Lower leg skin (tissue), 3 donors: Measurements from ENCODE around the gene CFAP119.

Experiments used
- POLR2A ChIP-seq, 2 donors: fragments of 450-650 bp; IDR thresholded peaks; one replicate each; pipeline ENCODE4 v1.6.1; 2016 to 2017; ENCODE audit warnings: antibody characterized with exemption in 2 of 2, mild to moderate bottlenecking in 1 of 2, moderate library complexity in 1 of 2
- TF ChIP-seq, protein P1 (sequence below), 3 donors: fragments of 450-650 bp; IDR thresholded peaks; one replicate each; pipeline ENCODE4 v1.5.1; 2016; ENCODE audit warnings: antibody characterized with exemption in 3 of 3, mild to moderate bottlenecking in 3 of 3, moderate library complexity in 2 of 3

DNA sequence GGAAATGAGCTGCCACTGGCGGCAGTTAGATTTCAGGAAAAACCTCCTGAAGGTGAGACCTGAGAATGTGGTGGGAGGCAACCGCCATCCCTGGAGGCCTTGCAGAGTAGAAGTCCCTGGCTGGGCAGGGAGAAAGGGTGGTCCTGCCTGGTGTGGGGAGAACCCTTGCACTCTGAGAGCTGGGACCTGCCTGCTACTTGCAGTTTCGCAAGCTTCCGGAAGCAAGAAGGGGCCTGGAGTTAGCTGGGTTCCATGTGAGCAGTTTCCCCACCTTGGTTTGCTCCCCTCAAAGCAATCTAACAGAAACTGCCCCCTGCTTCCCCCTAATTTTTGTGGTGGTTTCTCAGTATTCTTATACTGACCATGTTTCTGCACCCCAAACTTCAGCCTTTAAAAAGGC is 18.7 kb upstream of the CFAP119 start:
- TF ChIP-seq, protein P1, sequence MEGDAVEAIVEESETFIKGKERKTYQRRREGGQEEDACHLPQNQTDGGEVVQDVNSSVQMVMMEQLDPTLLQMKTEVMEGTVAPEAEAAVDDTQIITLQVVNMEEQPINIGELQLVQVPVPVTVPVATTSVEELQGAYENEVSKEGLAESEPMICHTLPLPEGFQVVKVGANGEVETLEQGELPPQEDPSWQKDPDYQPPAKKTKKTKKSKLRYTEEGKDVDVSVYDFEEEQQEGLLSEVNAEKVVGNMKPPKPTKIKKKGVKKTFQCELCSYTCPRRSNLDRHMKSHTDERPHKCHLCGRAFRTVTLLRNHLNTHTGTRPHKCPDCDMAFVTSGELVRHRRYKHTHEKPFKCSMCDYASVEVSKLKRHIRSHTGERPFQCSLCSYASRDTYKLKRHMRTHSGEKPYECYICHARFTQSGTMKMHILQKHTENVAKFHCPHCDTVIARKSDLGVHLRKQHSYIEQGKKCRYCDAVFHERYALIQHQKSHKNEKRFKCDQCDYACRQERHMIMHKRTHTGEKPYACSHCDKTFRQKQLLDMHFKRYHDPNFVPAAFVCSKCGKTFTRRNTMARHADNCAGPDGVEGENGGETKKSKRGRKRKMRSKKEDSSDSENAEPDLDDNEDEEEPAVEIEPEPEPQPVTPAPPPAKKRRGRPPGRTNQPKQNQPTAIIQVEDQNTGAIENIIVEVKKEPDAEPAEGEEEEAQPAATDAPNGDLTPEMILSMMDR (IDR thresholded peaks at IDR 0.05): no peak
- TF ChIP-seq POLR2A (IDR thresholded peaks at IDR 0.05): no peak
